GM19395 (cell line): ENCODE results near the gene AXIN1.
"Not testable (repeated sequence)": the region's sequence is repeated elsewhere in the genome, so short reads cannot be mapped to it uniquely, and the experiment has no call there.

Source experiments
- ATAC-seq: cut with Tn5 transposase; IDR thresholded peaks from one replicate; pipeline ENCODE4 v1.9.1; 2021; ENCODE audit warnings: mild to moderate bottlenecking, moderate library complexity; ENCODE audit not compliant: unreplicated experiment

AXIN1 gene

DNA sequence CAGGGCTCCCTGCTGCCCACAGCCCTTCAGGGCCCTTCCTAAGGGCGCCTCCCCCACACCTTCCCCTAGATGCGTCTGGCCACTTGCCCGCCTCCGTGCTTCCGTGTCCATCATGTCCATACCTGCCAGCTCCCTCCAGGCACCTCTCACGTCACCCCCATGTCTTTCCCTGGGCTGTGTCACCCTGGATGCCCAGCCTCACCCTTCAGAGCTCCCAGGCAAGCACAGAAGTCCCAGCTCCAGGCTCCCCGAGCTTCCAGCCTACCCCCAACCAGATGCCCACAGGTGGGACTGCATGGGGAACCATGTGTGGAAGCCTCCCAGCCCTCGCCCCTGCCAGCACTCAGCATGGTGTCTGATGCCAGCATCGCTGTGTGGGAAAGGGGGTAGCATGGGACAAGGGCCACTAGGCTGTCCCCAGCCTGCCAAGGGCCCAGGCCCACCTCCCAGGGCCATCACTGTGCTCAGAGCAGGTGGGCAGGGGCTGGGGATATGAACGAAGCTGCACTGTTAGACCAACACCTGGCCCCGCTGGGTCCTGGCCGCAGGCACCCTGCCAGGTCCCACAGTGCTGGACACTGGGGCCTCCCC lies 1.9 kb upstream of the AXIN1 start:
- ATAC-seq = no peak

DNA sequence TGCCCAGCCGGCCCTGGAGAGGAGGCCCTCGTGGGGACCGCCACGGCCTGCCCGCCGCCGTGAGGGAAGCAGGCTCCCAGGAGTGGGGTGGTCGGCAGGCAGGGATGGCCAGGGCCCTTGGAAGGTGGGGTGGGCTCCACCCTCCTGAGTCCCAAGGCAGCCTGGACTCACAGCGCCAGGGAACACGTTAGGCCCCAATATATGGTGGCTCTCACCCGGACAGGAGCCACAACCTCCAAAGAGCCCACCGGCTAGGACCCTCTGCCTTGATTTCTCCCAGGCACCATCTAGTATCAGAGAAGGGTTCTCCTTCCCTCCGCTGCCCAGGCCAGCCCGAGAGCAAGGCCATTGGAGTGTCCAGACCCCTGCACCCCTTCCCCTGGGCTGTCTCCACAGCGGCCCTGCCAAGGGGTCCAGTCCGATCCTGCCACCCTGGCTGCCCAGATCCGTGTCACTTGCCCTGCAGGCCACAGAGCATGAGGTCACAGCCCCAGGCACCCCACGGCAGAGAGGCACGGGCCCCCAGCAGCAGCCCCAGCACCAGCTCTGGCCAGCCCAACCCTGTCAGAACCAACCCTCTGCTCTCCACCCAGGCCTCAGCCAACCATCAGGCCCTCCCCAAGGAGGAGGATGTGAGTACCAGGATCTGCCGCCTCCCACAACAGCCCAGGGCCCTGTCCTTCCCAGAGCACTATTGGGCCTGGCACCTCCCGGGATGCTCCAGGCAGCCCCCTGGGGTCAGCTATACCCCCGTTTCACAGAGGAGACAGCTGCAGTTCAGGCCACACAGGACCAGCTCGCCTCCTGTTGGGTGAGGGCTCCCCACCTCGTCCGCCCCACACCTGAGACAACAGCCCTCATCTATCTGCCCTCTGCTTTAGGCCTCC lies 1.1 kb upstream of the AXIN1 start:
- ATAC-seq = peak; percentile 22

DNA sequence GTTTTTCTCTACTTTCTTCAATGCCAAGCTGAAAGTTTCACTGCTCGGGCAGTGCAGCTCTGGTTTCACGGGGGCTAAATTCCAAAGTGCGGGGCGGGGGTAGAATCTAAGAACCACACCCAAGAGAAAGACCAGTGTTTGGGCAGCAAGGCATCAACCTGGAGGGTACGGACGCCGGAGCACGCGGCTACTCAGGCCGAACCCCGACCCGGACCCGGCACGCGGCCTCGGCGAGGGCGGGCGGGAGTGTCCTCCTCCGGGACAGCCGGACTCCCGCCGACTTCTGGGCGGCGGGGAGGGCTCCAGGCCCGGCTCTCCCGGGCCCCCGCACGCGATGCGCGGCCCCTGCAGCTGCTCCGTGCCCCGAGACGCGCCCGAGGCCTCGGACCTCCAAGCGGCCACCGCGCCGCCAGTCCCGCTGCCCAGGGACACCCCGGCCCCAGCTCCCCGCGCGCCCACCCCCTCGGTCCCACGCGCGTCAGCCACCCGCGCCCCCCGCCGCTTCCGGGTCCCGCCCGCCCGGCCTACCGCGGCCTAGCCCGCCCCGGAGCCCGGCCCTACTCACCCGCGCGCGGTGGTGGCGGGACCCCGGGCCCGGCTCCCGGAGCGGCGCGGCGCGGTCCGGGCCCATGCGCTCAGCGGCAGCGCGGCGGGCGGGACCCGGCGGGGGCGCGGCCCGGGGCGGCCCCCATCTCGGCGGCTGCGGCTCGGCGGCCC lies 561 bp downstream of the AXIN1 start:
- peak; percentile 23 for ATAC-seq

DNA sequence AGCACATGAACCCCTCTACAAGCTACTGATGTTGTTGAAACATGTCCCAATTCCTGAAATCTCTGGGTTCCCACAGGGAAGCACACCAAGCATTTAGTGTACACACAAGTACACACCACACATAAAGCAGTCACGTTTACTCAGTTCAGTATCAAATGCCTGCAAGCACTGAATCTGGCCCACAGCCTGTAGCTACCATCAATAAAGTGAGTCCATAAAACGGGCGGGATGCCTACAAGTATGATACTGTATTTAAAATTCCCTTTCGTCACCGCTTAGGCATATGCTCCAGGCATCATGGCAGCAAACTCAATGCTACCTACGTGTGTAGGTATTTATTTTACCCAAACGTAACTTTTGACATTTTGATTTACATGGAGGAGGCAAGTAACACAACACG lies 2.3 kb downstream of the AXIN1 start:
- no peak for ATAC-seq

DNA sequence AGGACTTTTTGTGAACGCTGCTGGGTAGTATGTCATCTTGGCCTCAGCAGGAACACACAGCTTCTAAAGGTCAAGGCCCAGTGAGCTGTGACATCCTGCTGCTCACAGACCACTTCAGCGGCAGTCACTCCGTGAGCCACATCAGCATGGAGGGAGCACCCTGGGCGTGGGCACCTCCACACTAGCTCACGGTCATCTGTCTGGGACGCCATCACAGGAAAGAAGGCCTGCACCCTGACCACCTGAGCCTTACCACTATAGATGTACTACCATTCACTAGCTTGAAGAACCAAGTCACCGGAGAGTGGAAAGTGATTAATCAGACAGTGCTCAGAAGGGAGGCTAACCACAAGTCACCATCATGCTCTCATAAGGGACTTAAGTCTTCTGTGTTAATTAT lies 3.3 kb downstream of the AXIN1 start:
- no peak for ATAC-seq

DNA sequence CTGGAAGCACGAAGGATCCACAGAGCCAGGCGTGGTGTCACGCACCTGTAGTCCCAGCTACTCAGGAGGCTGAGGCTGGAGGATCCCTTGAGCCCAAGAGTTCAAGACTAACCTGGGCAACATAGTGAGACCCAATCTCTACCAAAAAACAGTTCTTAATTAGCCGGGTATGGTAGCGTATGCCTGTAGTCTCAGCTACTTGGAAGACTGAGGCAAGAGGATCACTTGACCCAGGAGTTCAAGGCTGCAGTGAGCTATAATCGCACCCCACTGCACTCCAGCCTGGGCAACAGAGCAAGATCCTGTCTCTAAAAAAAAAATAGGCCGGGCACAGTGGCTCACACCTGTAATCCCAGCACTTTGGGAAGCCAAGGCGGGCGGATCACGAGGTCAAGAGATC lies 4.0 kb downstream of the AXIN1 start:
- not testable (repeated sequence) for ATAC-seq

DNA sequence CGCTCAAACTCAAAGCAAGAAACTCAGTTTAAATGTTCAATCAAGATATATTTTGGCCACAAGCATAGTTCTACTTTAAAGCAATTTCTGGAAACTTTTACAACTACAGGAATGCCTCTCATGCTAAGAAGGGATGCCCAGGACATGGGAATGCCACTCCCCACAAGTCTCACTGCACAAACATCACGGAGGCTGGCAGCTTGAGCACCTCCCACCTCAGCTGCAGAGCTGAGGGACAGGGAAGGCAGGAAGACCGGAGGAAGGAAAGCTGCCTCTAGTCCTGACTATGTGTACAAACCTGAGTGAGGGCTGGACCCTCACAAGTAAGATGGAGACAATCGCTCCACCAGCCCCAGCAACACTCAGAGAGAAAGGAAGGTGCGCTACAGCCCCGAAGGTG lies 5.3 kb downstream of the AXIN1 start:
- no peak for ATAC-seq

DNA sequence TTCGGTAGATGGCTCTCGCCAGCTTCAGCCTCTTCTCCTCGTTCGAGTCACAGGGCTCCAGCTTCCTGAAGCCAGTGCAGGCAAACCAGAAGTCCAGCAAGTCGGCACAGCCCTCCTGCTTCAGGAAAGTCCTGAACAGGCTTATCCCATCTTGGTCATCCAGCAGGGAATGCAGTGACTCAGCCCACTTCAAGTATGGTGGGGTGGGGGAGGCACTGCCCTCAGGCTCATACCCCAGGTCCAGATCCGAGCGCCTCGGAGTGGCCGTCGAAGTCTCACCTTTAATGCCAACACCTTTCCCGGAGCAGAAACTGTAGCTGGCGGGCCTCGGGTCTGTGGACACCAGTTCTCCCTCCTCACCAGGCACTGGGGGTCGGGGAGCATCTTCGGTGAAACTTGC lies 5.9 kb downstream of the AXIN1 start:
- ATAC-seq = no peak

DNA sequence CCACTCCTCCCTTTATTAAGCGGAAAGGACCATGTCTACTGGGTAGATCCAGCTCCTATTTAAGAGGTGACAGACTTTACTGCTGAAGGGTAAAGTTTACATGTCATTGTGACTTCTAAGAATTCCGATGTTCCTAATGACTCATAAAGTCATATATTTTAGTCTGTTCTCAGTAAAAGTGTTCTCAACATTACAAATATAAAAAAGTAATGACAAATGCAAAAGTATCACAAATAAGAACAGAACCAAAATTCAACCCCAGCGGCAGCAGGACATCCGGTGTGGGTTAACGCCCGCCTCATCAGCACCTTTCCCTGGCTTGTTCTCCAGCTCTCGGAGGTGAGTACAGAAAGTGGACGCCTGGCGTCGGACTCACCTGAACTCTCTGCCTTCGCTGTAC lies 6.8 kb downstream of the AXIN1 start:
- ATAC-seq = no peak

DNA sequence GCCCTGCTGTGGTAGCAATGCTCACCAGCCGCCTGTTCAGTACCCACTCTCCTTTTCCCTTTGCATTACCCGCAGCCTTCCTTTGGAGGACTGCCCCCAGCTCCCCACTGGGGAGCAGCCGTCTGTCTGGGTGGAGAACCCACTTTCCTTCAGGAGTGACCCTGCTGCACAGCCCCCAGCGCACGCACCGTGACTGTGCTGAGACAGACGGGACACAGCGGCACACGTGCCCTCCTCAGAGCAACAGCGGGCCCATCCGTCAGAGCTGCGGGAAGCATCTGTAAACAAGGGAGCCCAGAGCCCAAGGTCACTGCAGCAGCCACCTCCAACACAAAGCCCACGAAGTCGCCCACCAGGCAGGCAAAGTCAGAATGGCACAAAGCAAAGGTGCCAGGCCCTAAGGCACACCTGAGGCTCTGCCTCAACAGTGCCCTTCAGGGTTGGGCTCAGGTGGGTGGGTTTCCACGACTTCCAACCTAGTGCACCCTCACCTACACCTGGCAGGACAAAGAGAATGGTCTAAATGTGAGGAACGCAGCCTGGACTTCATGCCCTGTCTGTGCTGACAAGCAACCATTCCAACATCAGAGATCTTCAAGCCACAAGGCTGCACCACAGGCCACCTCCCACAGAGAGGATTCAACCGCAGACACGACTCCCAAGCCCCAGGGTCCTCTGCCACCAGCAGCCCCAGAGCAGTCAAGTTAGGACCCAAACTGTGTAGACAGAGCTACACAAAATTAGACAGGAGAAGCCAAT lies 9.9 kb downstream of the AXIN1 start:
- no peak for ATAC-seq

DNA sequence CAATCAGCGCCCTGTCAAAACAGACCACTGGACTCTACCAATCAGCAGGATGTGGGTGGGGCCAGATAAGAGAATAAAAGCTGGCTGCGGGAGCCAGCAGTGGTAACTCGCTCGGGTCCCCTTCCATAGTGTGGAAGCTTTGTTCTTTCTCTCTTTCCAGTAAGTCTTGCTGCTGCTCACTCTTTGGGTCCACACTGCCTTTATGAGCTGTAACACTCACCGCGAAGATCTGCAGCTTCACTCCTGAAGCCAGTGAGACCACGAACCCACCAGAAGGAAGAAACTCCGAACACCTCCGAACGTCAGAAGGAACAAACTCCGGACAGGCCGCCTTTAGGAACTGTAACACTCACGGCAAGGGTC lies 10.6 kb downstream of the AXIN1 start:
- ATAC-seq = not testable (repeated sequence)

DNA sequence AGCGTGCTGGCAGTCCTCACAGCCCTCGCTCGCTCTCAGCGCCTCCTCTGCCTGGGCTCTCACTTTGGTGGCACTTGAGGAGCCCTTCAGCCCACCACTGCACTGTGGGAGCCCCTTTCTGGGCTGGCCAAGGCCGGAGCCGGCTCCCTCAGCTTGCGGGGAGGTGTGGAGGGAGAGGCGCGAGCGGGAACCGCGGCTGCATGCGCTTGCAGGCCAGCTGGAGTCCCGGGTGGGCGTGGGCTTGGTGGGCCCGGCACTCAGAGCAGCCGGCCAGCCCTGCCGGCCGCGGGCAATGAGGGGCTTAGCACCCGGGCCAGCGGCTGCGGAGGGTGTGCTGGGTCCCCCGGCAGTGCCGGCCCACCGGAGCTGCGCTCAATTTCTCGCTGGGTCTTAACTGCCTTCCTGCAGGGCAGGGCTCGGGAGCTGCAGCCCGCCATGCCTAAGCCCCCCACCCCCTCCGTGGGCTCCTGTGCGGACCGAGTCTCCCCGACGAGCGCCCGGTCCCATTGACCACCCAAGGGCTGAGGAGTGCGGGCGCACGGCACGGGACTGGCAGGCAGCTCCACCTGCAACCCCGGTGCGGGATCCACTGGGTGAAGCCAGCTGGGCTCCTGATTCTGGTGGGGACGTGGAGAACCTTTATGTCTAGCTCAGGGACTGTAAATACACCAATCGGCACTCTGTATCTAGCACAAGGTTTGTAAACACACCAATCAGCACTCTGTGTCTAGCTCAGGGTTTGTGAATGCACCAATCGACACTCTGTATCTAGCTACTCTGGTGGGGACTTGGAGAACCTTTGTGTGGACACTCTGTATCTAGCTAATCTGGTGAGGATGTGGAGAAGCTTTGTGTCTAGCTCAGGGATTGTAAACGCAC lies 11.2 kb downstream of the AXIN1 start:
- ATAC-seq = not testable (repeated sequence)

DNA sequence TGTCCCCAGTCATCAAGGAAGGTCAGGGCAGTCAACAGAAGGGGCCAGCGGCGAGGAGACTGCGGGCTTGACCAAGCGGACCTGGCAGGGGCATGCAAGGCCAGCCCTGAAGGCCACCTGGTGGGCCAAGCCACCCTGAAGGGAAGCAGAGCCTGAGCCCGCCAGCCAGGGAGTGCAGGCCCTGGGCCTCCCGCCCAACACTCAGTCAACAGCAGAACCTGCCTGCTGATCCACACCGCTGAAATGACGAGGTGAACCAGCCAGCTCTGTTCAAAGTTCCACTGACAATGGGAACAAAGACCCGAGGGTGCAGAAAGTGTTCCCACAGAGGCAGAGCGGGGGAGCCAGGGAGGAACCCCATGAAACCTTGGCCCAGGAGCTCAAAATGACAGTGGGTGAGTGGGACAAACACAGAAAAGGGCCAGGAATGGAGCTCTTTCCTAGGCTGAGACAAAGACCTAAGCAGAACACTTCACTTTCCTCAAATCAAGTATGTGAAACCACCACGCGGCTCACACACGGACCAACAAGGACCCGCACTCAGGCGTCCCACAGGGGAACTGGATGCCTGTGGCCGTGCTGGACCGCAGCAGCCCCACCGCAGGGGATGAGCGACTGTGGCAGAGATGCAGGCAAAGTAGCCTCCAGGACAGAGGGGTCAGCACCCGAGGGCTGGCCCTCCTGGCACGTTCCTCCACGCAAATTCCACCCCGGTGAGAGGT lies 12.0 kb downstream of the AXIN1 start:
- no peak for ATAC-seq

DNA sequence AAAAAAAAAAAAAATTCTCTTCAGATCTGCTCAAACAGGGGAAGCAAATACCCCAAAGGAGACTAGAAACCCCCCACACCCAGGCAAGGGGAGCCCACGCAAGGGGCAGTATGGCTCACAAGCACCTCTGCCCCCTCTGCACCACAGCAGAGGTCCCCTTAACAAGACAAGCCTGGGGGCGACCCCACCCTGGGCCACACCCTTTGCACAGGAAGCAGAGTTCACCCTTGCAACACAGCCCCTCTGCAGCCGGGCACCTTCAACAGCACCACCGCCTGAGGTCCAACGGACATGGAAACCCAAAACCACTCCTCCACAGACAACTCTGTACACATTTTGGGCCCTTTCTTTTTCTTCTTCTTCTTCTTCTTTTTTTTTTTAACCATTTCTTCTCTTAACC lies 12.8 kb downstream of the AXIN1 start:
- ATAC-seq = no peak

DNA sequence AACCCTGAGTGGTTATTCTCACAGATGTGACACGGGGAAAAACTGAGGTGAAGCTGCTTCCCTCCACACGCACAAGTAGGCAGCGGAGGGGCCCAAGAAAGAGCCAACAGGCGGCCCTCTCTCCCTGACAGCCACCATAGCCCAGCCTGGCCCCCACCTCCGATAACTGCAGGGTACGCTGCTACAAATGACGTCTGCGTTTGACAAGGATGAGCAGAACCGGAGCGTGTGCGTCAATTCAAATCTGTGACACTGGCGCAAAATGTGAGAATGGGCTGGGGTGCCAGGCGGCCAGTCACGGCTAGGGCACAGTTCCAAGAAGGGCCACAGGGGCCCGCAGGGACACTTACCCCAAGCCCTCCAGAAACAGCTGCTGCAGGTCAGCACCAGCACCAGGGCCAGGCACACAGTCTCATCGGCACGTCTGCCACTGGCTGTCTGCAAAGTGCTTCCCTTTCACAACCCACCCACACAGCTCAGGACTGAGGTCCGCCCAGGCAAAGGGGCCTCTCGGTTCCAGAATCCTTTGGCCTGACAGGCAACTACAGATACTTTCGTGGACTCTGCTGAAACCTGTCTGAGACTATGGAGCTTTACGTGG lies 14.4 kb downstream of the AXIN1 start:
- ATAC-seq = no peak

DNA sequence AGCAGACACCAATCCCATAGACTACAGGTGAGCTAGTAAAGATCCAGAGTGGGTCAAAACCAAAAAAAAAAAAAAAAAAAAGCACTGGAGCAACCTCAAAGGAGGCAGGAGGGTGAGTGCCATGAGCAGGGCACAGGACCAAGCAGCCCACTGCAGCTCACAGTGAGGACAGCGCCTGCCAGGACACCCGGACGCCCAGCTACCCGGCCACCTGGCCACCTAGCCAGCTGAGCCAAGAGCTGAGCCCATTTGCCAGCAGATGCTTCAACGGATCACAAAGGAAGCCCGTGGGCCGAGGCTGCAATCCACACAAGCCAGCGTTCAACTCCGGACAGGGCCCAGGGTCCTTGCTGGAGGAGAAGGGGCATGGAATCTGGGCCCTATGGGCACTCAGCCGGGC lies 15.1 kb downstream of the AXIN1 start:
- ATAC-seq = no peak

DNA sequence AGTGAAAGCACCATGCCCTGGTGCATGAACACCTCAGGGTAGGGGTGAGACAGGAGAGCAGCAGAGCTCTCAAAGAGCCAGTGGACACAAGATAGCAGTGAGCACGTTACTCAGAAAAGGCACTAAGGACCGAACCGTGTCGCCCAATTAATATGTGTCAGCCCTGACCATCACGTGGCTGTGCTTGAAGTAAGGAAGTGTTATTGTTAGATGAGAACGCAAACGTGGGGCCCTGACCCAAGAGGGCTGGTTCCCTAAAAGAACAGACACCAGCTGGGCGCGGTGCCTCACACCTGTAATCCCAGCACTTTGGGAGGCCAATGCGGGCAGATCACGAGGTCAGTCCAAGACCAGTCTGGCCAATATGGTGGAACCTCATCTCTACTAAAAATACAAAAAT lies 16.3 kb downstream of the AXIN1 start:
- ATAC-seq = no peak

DNA sequence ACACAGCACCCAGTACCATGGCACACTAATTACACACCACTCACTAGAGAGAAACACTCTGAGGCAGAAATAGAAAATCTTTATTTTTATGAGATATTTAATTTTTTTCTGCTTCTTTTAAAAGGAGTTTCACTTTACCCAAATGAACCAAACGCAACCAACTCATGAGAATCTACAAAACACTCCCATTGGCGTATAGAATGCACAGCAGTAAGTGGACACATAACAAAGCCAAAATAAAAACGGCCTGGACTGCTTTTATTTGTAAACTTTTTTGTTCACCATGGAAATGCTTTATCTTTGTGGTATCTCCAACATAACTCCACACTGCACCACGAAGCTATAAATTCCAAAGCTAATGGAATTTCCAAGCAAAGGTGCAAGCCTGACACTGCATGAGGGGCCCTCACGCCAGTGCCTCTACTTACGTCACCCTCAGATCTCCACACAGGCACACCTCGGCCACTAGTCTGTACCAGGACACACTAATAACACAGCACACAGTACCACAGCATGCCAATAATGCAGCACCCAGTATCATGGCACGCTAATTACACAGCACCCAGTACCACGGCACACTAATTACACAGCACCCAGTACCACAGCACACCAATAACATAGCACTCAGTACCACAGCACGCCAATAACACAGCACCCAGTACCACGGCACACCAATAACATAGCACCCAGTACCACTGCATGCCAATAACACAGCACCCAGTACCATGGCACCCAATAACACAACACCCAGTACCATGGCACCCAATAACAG lies 17.5 kb downstream of the AXIN1 start:
- ATAC-seq = not testable (repeated sequence)
